Motor neuron (in vitro differentiated cells): Measurements from ENCODE around the gene COQ10A. TPM values are rescaled to one million over a fixed set of nuclear protein-coding genes. Genes with fewer than 3 reads are reported as not detected.

Source experiments
- ATAC-seq, 8 experiments: fragments of 200-7000 bp; cut with Tn5 transposase; replicated peaks in 6 of 8; 2 replicates each; pipeline ENCODE4 v1.8.0; 2021; ENCODE audit warnings: mild to moderate bottlenecking in 8 of 8, moderate library complexity in 8 of 8
- H3K27ac ChIP-seq, 2 donors: fragments of 250-450 bp; sonication (Bioruptor Pico); 2 replicates each; pipeline ENCODE4 v1.9.0; 2021; ENCODE audit warnings: antibody characterized with exemption in 2 of 2, mild to moderate bottlenecking in 2 of 2, moderate library complexity in 1 of 2
- H3K4me1 ChIP-seq, 2 donors: fragments of 250-450 bp; sonication (Bioruptor Pico); replicated peaks in 1 of 2; 2 replicates each; pipeline ENCODE4 v1.6.1; 2021; ENCODE audit warnings: antibody characterized with exemption in 2 of 2, mild to moderate bottlenecking in 2 of 2, moderate library complexity in 1 of 2
- H3K4me3 ChIP-seq, 5 donors: fragments of 250-450 bp; sonication (Bioruptor Pico); 2 replicates each; pipeline ENCODE4 v1.9.0; 2021; ENCODE audit warnings: antibody characterized with exemption in 5 of 5, mild to moderate bottlenecking in 5 of 5, moderate library complexity in 4 of 5
- WGBS, 10 experiments: fragments of 450-650 bp; shearing (Covaris generic); methylation state at CpG; one replicate each; pipeline ENCODE4 v1.0.0; 2022; 5-methylcytosine and 5-hydroxymethylcytosine counted together
- in situ Hi-C, 9 experiments: fragments of 400-800 bp; cut with MboI; loops; one replicate each; pipeline ENCODE4 v1.15.0; 2021; ENCODE audit warnings: low sequenced_read_pairs in 9 of 9, low pct_unique_long_range_greater_than_20kb in 2 of 9; ENCODE audit not compliant: unreplicated experiment in 9 of 9
- total RNA-seq, 8 experiments: library from RNA; unstranded; fragments of 300-600 nt; gene quantifications; 2 replicates each; pipeline versions ENCODE4 v1.2.3 to v1.2.4, GENCODE V29; 2022

Gene COQ10A
- total RNA-seq: 10 to 100 TPM in 7 of 8 experiments, 1 to 10 TPM in 1; 6.8 to 17.4 (median 14.3) TPM

- Histone ChIP-seq H3K4me3 (peak within 1 kb of the TSS; percentile 52 to 65 (median 60)), H3K4me1 (peaks cover 0 to 5% of the 10 kb centered on the region in 2 donors), H3K27ac (peak within 1 kb of the TSS; percentile 79 to 82)
- 0 to 5% (median 1%) methylated on average over 1 to 20 of the region's 68 CpGs; no CpG with 5 or more reads in 6 of the 10 experiments for WGBS, 10 experiments
- peak; percentile 91 to 95 (median 93) for ATAC-seq
- in situ Hi-C loops: loop anchor here in 1 of 9 experiments (25.0 kb wide), 1 partner anchor 105 kb away; the partner anchor contains the start of genes MYL6 and MYL6B
These were observed at the start of gene COQ10A for GRCh38 chr12:56266693-56267442. TSS of gene COQ10A (plus strand) at chr12:56266942. CDS start at chr12:56267119, 177 bp downstream.

- WGBS, 10 experiments: 89 to 100% (median 99%) methylated on average over 1 to 9 of the region's 9 CpGs; no CpG with 5 or more reads in 4 of the 10 experiments
- Histone ChIP-seq H3K27ac (no peak overlapping the region), H3K4me1 (peaks cover 4 to 21% of the 10 kb centered on the region in 2 donors), H3K4me3 (no peak overlapping the region)
- in situ Hi-C loops: no loop called here
- no peak for ATAC-seq
These were observed 46.9 kb upstream of the COQ10A start for GRCh38 chr12:56219840-56220239.

GRCh38 chr12:56220611-56221231 is 46.0 kb upstream of the COQ10A start:
- 0 to 41% (median 8%) methylated on average over 1 to 9 of the region's 10 CpGs; no CpG with 5 or more reads in 1 of the 10 experiments for WGBS, 10 experiments
- Histone ChIP-seq H3K4me3 (peak overlapping the region; percentile 58 to 95 (median 70)), H3K4me1 (peaks cover 8 to 26% of the 10 kb centered on the region in 2 donors), H3K27ac (peak overlapping the region; percentile 93 to 98)
- in situ Hi-C loops: no loop called here
- no peak for ATAC-seq

- peaks cover 8 to 26% of the 10 kb centered on the region in 2 donors for H3K4me1 ChIP-seq
- in situ Hi-C loops: no loop called here
- H3K4me3 ChIP-seq: peak overlapping the region; percentile 58 to 95 (median 70)
- H3K27ac ChIP-seq: peak overlapping the region; percentile 93 to 98
- ATAC-seq: peak; percentile 2 to 13 (median 8)
- 0% methylated on average over 1 of the region's 21 CpGs; no CpG with 5 or more reads in 9 of the 10 experiments for WGBS, 10 experiments
These were observed 45.4 kb upstream of the COQ10A start for GRCh38 chr12:56221232-56221756.

- WGBS, 10 experiments: 0 to 11% (median 0%) methylated on average over 2 to 11 of the region's 42 CpGs; no CpG with 5 or more reads in 4 of the 10 experiments
- peak within 1 kb of the TSS; percentile 58 to 95 (median 70) for H3K4me3 ChIP-seq
- H3K4me1 ChIP-seq: peaks cover 8 to 26% of the 10 kb centered on the region in 2 donors
- ATAC-seq: peak; percentile 74 to 84 (median 80)
- H3K27ac ChIP-seq: peak within 1 kb of the TSS; percentile 93 to 98
- in situ Hi-C loops: no loop called here
These were observed 44.8 kb upstream of the COQ10A start, which contains the start of gene RNF41 for GRCh38 chr12:56221757-56222530. TSS of gene RNF41 (minus strand) at chr12:56221922. CDS start at chr12:56214047, 7,875 bp downstream.

DNA sequence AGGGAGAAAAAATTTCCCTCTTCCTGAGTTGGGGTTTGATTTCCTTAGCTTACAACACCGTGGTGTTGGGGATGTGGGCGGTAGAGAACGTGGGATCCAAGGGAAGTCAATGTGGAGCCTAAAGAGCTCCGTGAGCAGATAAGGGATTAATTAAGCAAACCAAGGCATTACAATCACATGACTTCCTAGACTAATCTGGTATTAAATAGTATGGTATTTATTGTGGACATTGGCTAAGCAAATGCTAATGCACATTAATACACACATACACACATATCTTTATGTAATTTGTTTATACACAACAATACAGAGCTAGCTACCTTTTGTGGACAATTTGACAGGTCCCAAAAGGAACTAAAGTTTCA is 44.2 kb upstream of the COQ10A start:
- Histone ChIP-seq H3K4me1 (peaks cover 8 to 26% of the 10 kb centered on the region in 2 donors), H3K27ac (peak overlapping the region; percentile 93 to 98), H3K4me3 (peak overlapping the region; percentile 58 to 95 (median 70))
- no peak for ATAC-seq
- WGBS, 10 experiments: 0 to 53% (median 30%) methylated on average over 1 to 4 of the region's 4 CpGs; no CpG with 5 or more reads in 5 of the 10 experiments
- in situ Hi-C loops: no loop called here

DNA sequence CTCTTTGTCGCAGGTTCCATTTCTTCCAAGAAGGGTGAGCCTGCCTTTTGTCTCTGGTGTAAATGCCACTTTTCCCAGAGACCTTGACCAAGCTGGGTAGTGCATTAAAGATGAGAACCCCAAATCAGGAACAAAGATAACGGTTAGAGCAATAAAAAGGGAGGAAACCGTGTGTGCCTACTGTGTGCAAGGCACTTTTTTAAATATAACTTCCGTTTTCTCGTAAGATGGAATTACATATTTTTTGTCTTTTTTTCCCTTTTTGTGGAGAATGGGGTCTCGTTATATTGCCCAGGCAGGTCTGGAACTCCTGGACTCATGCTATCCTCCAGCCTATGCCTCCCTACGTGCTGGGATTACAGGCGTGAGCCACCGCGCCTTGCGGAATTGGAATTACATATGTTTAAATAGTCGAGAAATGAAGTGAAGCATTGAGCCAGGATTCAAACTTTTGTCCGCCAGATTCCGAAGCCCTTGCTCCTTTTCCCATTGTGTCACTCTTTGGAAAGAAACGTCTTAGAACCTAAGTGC is 43.1 kb upstream of the COQ10A start:
- WGBS, 10 experiments: 3 to 95% (median 58%) methylated on average over 4 to 15 of the region's 15 CpGs; no CpG with 5 or more reads in 1 of the 10 experiments
- peak overlapping the region; percentile 11 to 60 (median 49) for H3K4me3 ChIP-seq
- peak in 3 of 8 experiments; percentile 0 to 5 (median 2) for ATAC-seq
- peaks cover 8 to 26% of the 10 kb centered on the region in 2 donors for H3K4me1 ChIP-seq
- peak overlapping the region; percentile 32 to 55 for H3K27ac ChIP-seq
- in situ Hi-C loops: no loop called here

GRCh38 chr12:56224102-56224701 is 42.5 kb upstream of the COQ10A start, which contains the start of gene NABP2:
TSS of gene NABP2 (plus strand) at chr12:56224342. CDS start at chr12:56224857, 515 bp downstream.
- Histone ChIP-seq H3K4me3 (peak within 1 kb of the TSS; percentile 49 to 65 (median 59)), H3K4me1 (peaks cover 8 to 26% of the 10 kb centered on the region in 2 donors), H3K27ac (peak within 1 kb of the TSS; percentile 72 to 87)
- peak; percentile 64 to 81 (median 72) for ATAC-seq
- in situ Hi-C loops: no loop called here
- 0 to 8% (median 0%) methylated on average over 1 to 10 of the region's 41 CpGs; no CpG with 5 or more reads in 3 of the 10 experiments for WGBS, 10 experiments

DNA sequence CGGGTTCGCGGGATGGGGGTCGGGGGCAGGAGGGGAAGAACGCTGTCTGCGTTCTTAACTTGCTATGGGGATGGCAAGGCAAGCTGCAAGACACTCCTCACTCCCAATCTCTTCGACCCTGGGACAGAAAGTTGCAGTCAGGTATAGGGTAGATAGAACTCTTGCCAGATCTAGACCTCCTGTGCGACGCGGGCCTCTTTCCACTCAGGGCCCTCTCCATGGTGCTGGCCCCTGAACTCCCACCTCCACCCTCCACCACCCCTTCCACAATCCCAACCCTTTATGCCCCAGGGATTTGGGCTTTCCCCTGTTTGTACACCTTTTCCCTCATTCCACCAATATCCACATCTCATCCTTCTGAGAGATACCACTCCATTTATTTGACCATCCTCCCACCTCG is 41.8 kb upstream of the COQ10A start:
- 52 to 100% (median 88%) methylated on average over 1 to 3 of the region's 11 CpGs; no CpG with 5 or more reads in 7 of the 10 experiments for WGBS, 10 experiments
- H3K4me3 ChIP-seq: peak overlapping the region; percentile 49 to 65 (median 59)
- peaks cover 8 to 26% of the 10 kb centered on the region in 2 donors for H3K4me1 ChIP-seq
- in situ Hi-C loops: no loop called here
- ATAC-seq: no peak
- H3K27ac ChIP-seq: peak overlapping the region; percentile 72 to 87

GRCh38 chr12:56229082-56229481 is 37.7 kb upstream of the COQ10A start:
- H3K27ac ChIP-seq: no peak overlapping the region
- ATAC-seq: no peak
- in situ Hi-C loops: no loop called here
- peaks cover 6 to 8% of the 10 kb centered on the region in 2 donors for H3K4me1 ChIP-seq
- no peak overlapping the region for H3K4me3 ChIP-seq
- WGBS, 10 experiments: 60 to 100% (median 100%) methylated on average over 1 to 2 of the region's 7 CpGs; no CpG with 5 or more reads in 5 of the 10 experiments

- H3K27ac ChIP-seq: no peak within 1 kb of the TSS
- WGBS, 10 experiments: 29% methylated on average over 1 of the region's 4 CpGs; no CpG with 5 or more reads in 9 of the 10 experiments
- peak in 1 of 8 experiments; percentile 10 for ATAC-seq
- in situ Hi-C loops: no loop called here
- peaks cover 5 to 6% of the 10 kb centered on the region in 2 donors for H3K4me1 ChIP-seq
- H3K4me3 ChIP-seq: no peak within 1 kb of the TSS
These were observed 36.8 kb upstream of the COQ10A start, which contains the start of gene SLC39A5 for GRCh38 chr12:56229916-56230431. TSS of gene SLC39A5 (plus strand) at chr12:56230051. CDS start at chr12:56231275, 1,224 bp downstream.
